GM12878 (cell line): ENCODE results near the gene DST. TPM values are rescaled to one million over a fixed set of nuclear protein-coding genes. Genes with fewer than 3 reads are reported as not detected.

ENCODE experiments used
- ATAC-seq: fragments of 200-7000 bp; cut with Tn5 transposase; 3 replicates; pipeline ENCODE4 v1.9.1; 2020; ENCODE audit warnings: mild to moderate bottlenecking, moderate library complexity
- BruUV-seq: library from RNA; stranded (reverse); fragments of 400-500 nt; replicated peaks from 2 replicates; lab custom pipeline; 2021; lab: Mats Ljungman, UMichigan
- CTCF ChIA-PET: fragments of 300-600 bp; sonication (Branson Sonifier 250); formaldehyde crosslinking; extraction: SDS; loops from one replicate; lab custom pipeline; 2021; ENCODE audit warnings: inconsistent platforms; lab: Yijun Ruan, JAX
- POLR2A ChIA-PET: fragments of 350-600 bp; formaldehyde crosslinking; extraction: SDS; loops from one replicate; lab custom pipeline; 2021; ENCODE audit warnings: inconsistent platforms; lab: Charles Lee
- RAD21 ChIA-PET: fragments of 300-600 bp; sonication (Branson Sonifier 250); formaldehyde crosslinking; loops from one replicate; lab custom pipeline; 2023; ENCODE audit warnings: antibody characterized with exemption; ENCODE audit not compliant: unreplicated experiment; lab: Charles Lee
- SMC1A ChIA-PET: fragments of 300-600 bp; sonication (Branson Sonifier 250); formaldehyde crosslinking; loops from one replicate; lab custom pipeline; 2023; ENCODE audit not compliant: unreplicated experiment, uncharacterized antibody; lab: Charles Lee
- DNase-seq: peaks from one replicate; pipeline ENCODE4 v3.0.0-alpha.2; 2011; ENCODE audit warnings: low read depth, low spot score
- FAIRE-seq: peaks from 3 replicates; lab custom pipeline; 2011; peaks lifted over from hg19 to GRCh38; lab: Jason Lieb, UNC
- H2AFZ ChIP-seq: 2 replicates; pipeline ENCODE4 v1.6.0; 2011; ENCODE audit warnings: low read depth, low read length, control low read depth; ENCODE audit not compliant: control insufficient read depth
- H3K27ac ChIP-seq: 2 replicates; pipeline ENCODE4 v1.5.1; 2011; ENCODE audit warnings: control low read depth; ENCODE audit not compliant: control insufficient read depth, insufficient read depth
- H3K27me3 ChIP-seq, 2 experiments: replicated peaks in 1 of 2; 2 replicates each; pipeline versions ENCODE4 v1.6.0 to v1.6.1; 2011; ENCODE audit warnings: low read length in 1 of 2; ENCODE audit not compliant: control insufficient read depth in 2 of 2, insufficient read depth in 2 of 2
- H3K36me3 ChIP-seq, 2 experiments: 2 replicates each; pipeline ENCODE4 v1.5.1; 2011; ENCODE audit warnings: low read length in 1 of 2; ENCODE audit not compliant: control insufficient read depth in 2 of 2, insufficient read depth in 2 of 2
- H3K4me1 ChIP-seq: 2 replicates; pipeline ENCODE4 v1.6.1; 2011; ENCODE audit warnings: mild to moderate bottlenecking, low read length, moderate library complexity, mixed read lengths; ENCODE audit not compliant: control insufficient read depth, insufficient read depth
- H3K4me2 ChIP-seq: 2 replicates; pipeline ENCODE4 v1.6.0; 2011; ENCODE audit warnings: control low read depth; ENCODE audit not compliant: control insufficient read depth, insufficient read depth
- H3K4me3 ChIP-seq: fragments of 200-600 bp; sonication (generic); 2 replicates; pipeline ENCODE4 v1.5.1; 2016
- H3K79me2 ChIP-seq: 2 replicates; pipeline ENCODE4 v1.6.0; 2011; ENCODE audit warnings: low read length; ENCODE audit not compliant: control insufficient read depth, insufficient read depth
- H3K9ac ChIP-seq: 2 replicates; pipeline ENCODE4 v1.8.0; 2011; ENCODE audit warnings: low read length, control low read depth, mixed read lengths; ENCODE audit not compliant: control insufficient read depth, insufficient read depth
- H3K9me3 ChIP-seq: replicated peaks from 3 replicates; pipeline ENCODE4 v1.5.1; 2011; ENCODE audit warnings: mild to moderate bottlenecking, low read length; ENCODE audit not compliant: control insufficient read depth, insufficient read depth
- H4K20me1 ChIP-seq: 2 replicates; pipeline ENCODE4 v1.6.0; 2011; ENCODE audit not compliant: control insufficient read depth, insufficient read depth
- EP300 ChIP-seq, 2 experiments: fragments of 150-350 bp in 1 of 2; IDR thresholded peaks; 2 replicates each; pipeline ENCODE4 v1.6.1; 2011 to 2012; ENCODE audit warnings: low read depth in 2 of 2, low read length in 2 of 2, borderline replicate concordance in 1 of 2, improper control_type of control experiment in 1 of 2, inconsistent platforms in 1 of 2; ENCODE audit not compliant: control insufficient read depth in 1 of 2
- EZH2 ChIP-seq: IDR thresholded peaks from 2 replicates; pipeline ENCODE4 v1.6.1; 2012; ENCODE audit warnings: low read depth, mild to moderate bottlenecking, control low read depth, inconsistent platforms, low read length, borderline replicate concordance; ENCODE audit not compliant: control insufficient read depth
- FOXK2 ChIP-seq: fragments of 450-650 bp; IDR thresholded peaks from 2 replicates; pipeline ENCODE4 v1.6.1; 2017; ENCODE audit warnings: mild to moderate bottlenecking, moderate library complexity
- IRF4 ChIP-seq: IDR thresholded peaks from 2 replicates; pipeline ENCODE4 v1.6.1; 2011; ENCODE audit warnings: low read depth, low read length
- LARP7 ChIP-seq: fragments of 450-650 bp; IDR thresholded peaks from 2 replicates; pipeline ENCODE4 v1.6.1; 2017; ENCODE audit warnings: mild to moderate bottlenecking
- MAX ChIP-seq: IDR thresholded peaks from 2 replicates; pipeline ENCODE4 v1.6.1; 2012; ENCODE audit warnings: low read depth, low read length, improper control_type of control experiment
- MEF2A ChIP-seq: IDR thresholded peaks from 2 replicates; pipeline ENCODE4 v1.6.1; 2011; ENCODE audit warnings: low read depth, mild to moderate bottlenecking, low read length, moderate library complexity; ENCODE audit not compliant: insufficient read depth
- NFXL1 ChIP-seq: fragments of 450-650 bp; IDR thresholded peaks from 2 replicates; pipeline ENCODE4 v1.6.1; 2017; ENCODE audit warnings: antibody characterized with exemption, mild to moderate bottlenecking, borderline replicate concordance
- RAD21 ChIP-seq: IDR thresholded peaks from 2 replicates; pipeline ENCODE4 v1.6.1; 2011; ENCODE audit warnings: mild to moderate bottlenecking, low read depth, low read length, moderate library complexity; ENCODE audit not compliant: insufficient read depth
- SMC3 ChIP-seq: IDR thresholded peaks from 2 replicates; pipeline ENCODE4 v1.6.1; 2011; ENCODE audit warnings: low read length, improper control_type of control experiment, borderline replicate concordance
- TCF3 ChIP-seq: IDR thresholded peaks from 2 replicates; pipeline ENCODE4 v1.6.1; 2012; ENCODE audit warnings: low read depth, mild to moderate bottlenecking, low read length, borderline replicate concordance; ENCODE audit not compliant: insufficient read depth
- ZNF384 ChIP-seq: IDR thresholded peaks from 2 replicates; pipeline ENCODE4 v1.6.1; 2012; ENCODE audit warnings: low read depth, mild to moderate bottlenecking, low read length, improper control_type of control experiment, borderline replicate concordance
- WGBS: methylation state at CpG from one replicate; pipeline ENCODE4 v1.1.6; 2016; ENCODE audit warnings: low lambda C conversion rate; ENCODE audit not compliant: insufficient replicate concordance, insufficient coverage; ENCODE audit errors: missing lambda C conversion rate; 5-methylcytosine and 5-hydroxymethylcytosine counted together
- in situ Hi-C: fragments of 300-500 bp; cut with MboI; formaldehyde crosslinking; loops from 9 replicates; pipeline ENCODE4 v1.14.3; 2018; ENCODE audit warnings: mixed read lengths
- intact Hi-C: fragments of 100-400 bp; cut with micrococcal nuclease; formaldehyde crosslinking; loops from one replicate; pipeline ENCODE4 v1.14.2; 2022; ENCODE audit not compliant: unreplicated experiment
- polyA plus RNA-seq, 11 experiments: library from polyadenylated mRNA; depleted of rRNA in 4 of 11; unstranded in 6 of 11; stranded (reverse) in 5 of 11; fragments of >200 nt; fragmentation: Nextera tagmentation in 4 of 11; fragmentation: Illumina TruSeq in 1 of 11; extraction: Ambion mirVana in 4 of 11; extraction: Trizol in 1 of 11; gene quantifications; 1 replicate in 1 of 11; 2 replicates in 10 of 11; pipeline versions ENCODE4 v1.2.1 to v1.2.3, GENCODE V29; 2011 to 2016; ENCODE audit warnings: inconsistent platforms in 2 of 11, missing spikeins in 2 of 11, low read depth in 1 of 11
- total RNA-seq, 4 experiments: library from RNA; depleted of rRNA in 3 of 4; stranded (reverse); fragments of >200 nt in 3 of 4; fragmentation: Illumina TruSeq in 1 of 4; extraction: Trizol in 1 of 4; gene quantifications; 2 replicates each; pipeline versions ENCODE4 v1.2.1 to v1.2.3, GENCODE V29; 2013 to 2021

DST gene
- total and polyA plus RNA-seq, 10 of the 15 experiments (the other 5 are each of a cell fraction or from before 2014, with no cell fraction given): 32.1 to 156 (median 75.0) TPM

GRCh38 chr6:56537223-56537770 lies 105.4 kb downstream of the DST start:
- DNase-seq (no peak), ATAC-seq (no peak), FAIRE-seq (no peak)
- peak overlapping the region; percentile 5; the same call in 1 of the 2 replicates for H3K4me2 ChIP-seq
- H2AFZ ChIP-seq: no peak overlapping the region
- ChIA-PET SMC1A (interaction anchor here (1.0 to 2.8 kb wide), 2 partner anchors 12 to 56 kb away, joined by 3 to 15 read pairs; no protein-coding TSS in a partner anchor), POLR2A (no interaction called here)
- in situ Hi-C loops: no loop called here
- H4K20me1 ChIP-seq: 0 out of 2 replicates have a peak, but pooled peaks cover 2% of the 10 kb centered on the region
- peaks cover 2 to 31% of the 10 kb centered on the region in 2 experiments for H3K36me3 ChIP-seq
- intact Hi-C loops: no loop called here
- H3K79me2 ChIP-seq: peaks cover 37% of the 10 kb centered on the region
- peaks cover 13% of the 10 kb centered on the region; the same call in 1 of the 2 replicates for H3K4me1 ChIP-seq
- no peak overlapping the region for H3K4me3 ChIP-seq
- no TSS peak for BruUV-seq
- H3K9me3 ChIP-seq: no peaks in the 10 kb centered on the region
- no peak for TF ChIP-seq MAX
- no peak for TF ChIP-seq TCF3
- TF ChIP-seq NFXL1: no peak
- TF ChIP-seq LARP7: no peak
- TF ChIP-seq, all 136 proteins: peak for 0
- H3K27ac ChIP-seq: no peak overlapping the region
- H3K27me3 ChIP-seq: no peaks in the 10 kb centered on the region
- RAD21 ChIA-PET: no interaction called here
- no peak overlapping the region for H3K9ac ChIP-seq
- CTCF ChIA-PET: interaction anchor here (0.9 to 6.1 kb wide), 2 partner anchors 12 to 56 kb away, joined by 3 to 84 read pairs; no protein-coding TSS in a partner anchor

GRCh38 chr6:56536536-56536935 lies 106.2 kb downstream of the DST start:
- Histone ChIP-seq H3K9me3 (no peaks in the 10 kb centered on the region), H3K4me2 (no peak overlapping the region), H3K4me3 (no peak overlapping the region), H3K27ac (no peak overlapping the region), H3K27me3 (no peaks in the 10 kb centered on the region), H3K9ac (no peak overlapping the region), H3K36me3 (peaks cover 2 to 38% of the 10 kb centered on the region in 2 experiments), H3K79me2 (peaks cover 34% of the 10 kb centered on the region), H2AFZ (no peak overlapping the region), H4K20me1 (0 out of 2 replicates have a peak, but pooled peaks cover 2% of the 10 kb centered on the region), H3K4me1 (peaks cover 13% of the 10 kb centered on the region; the same call in 1 of the 2 replicates)
- no peak for DNase-seq
- FAIRE-seq: no peak
- BruUV-seq: no TSS peak
- ChIA-PET POLR2A (no interaction called here), RAD21 (interaction anchor here (1.0 kb wide), 1 partner anchor 34 kb away, joined by 3 read pairs; no protein-coding TSS in a partner anchor), CTCF (interaction anchor here (1.2 to 2.3 kb wide), 3 partner anchors 12 to 56 kb away, joined by 3 to 8 read pairs (median 3); no protein-coding TSS in a partner anchor), SMC1A (interaction anchor here (0.6 to 1.0 kb wide), 2 partner anchors 12 to 58 kb away, joined by 3 read pairs; no protein-coding TSS in a partner anchor)
- TF ChIP-seq ZNF384 (no peak), EP300 (IDR thresholded peaks at IDR 0.05; ENCODE audit: borderline replicate concordance in 1 of 2, control insufficient read depth in 1 of 2, low read depth in 2 of 2, low read length in 2 of 2) (no peak), SMC3 (no peak), MEF2A (no peak), EZH2 (no peak), IRF4 (no peak), FOXK2 (no peak), RAD21 (no peak)
- in situ Hi-C loops: no loop called here
- no peak for ATAC-seq
- intact Hi-C loops: no loop called here
- 69% methylated on average over 2 of the region's 2 CpGs for WGBS
